Peyer's patch (tissue), 4 donors: ENCODE results near the gene CDH4. TPM values are rescaled to one million over a fixed set of nuclear protein-coding genes. Genes with fewer than 3 reads are reported as not detected.
A peak's percentile ranks its signal among the peaks of the same experiment; 100 is the strongest.

Experiments used
- DNase-seq, 3 donors: peaks; one replicate each; pipeline ENCODE4 v3.0.0-alpha.2; 2017 to 2019
- H3K27ac ChIP-seq, 4 donors: fragments of 200-600 bp; sonication (generic); one replicate each; pipeline ENCODE4 v1.5.1; 2016 to 2019
- H3K27me3 ChIP-seq, 2 donors: fragments of 200-600 bp; sonication (generic); one replicate each; pipeline ENCODE4 v1.5.1; 2019
- H3K36me3 ChIP-seq, 3 donors: fragments of 200-600 bp; sonication (generic); one replicate each; pipeline ENCODE4 v1.5.1; 2016 to 2019
- H3K4me1 ChIP-seq, 4 donors: fragments of 200-600 bp; sonication (generic); one replicate each; pipeline ENCODE4 v1.5.1; 2016 to 2019
- H3K4me3 ChIP-seq, 4 donors: fragments of 200-600 bp; sonication (generic); 1 replicate in 3 of 4; 2 replicates in 1 of 4; pipeline ENCODE4 v1.5.1; 2016 to 2019; ENCODE audit warnings: mild to moderate bottlenecking in 1 of 4
- H3K9me3 ChIP-seq, 4 donors: fragments of 200-600 bp; sonication (generic); one replicate each; pipeline ENCODE4 v1.5.1; 2016 to 2019; ENCODE audit warnings: mild to moderate bottlenecking in 1 of 4
- CTCF ChIP-seq, 6 experiments: fragments of 450-650 bp in 4 of 6; fragments of 200-600 bp in 2 of 6; sonication (generic) in 1 of 6; IDR thresholded peaks; one replicate each; pipeline ENCODE4 v1.5.1; 2017 to 2019; ENCODE audit warnings: antibody characterized with exemption in 6 of 6, mild to moderate bottlenecking in 3 of 6, moderate library complexity in 1 of 6
- POLR2A ChIP-seq, 2 donors: fragments of 450-650 bp; IDR thresholded peaks; one replicate each; pipeline ENCODE4 v1.5.1; 2017; ENCODE audit warnings: antibody characterized with exemption in 2 of 2, mild to moderate bottlenecking in 2 of 2, moderate library complexity in 2 of 2
- total RNA-seq, 4 donors: library from RNA; depleted of rRNA; stranded (reverse); fragments of >200 nt; gene quantifications; one replicate each; pipeline ENCODE4 v1.1.0, GENCODE V29; 2016

Gene CDH4
- total RNA-seq, 4 donors from 2014 or later, result 0.27 TPM; not detected in 3

- H3K36me3 ChIP-seq, result no peaks in the 10 kb centered on the region
- TF ChIP-seq CTCF (IDR thresholded peaks at IDR 0.05) (no peak), POLR2A (IDR thresholded peaks at IDR 0.05) (no peak)
- H3K27me3 ChIP-seq, result no peaks in the 10 kb centered on the region
These were observed 562.2 kb downstream of the CDH4 start for GRCh38 chr20:61814244-61814643.

GRCh38 chr20:61814726-61815125, 562.7 kb downstream of the CDH4 start:
- no peaks in the 10 kb centered on the region for H3K36me3 ChIP-seq
- no peak overlapping the region for H3K27ac ChIP-seq
- peak in 1 of 3 donors; percentile 22 for DNase-seq
- no peaks in the 10 kb centered on the region for H3K9me3 ChIP-seq
- no peaks in the 10 kb centered on the region for H3K27me3 ChIP-seq
- H3K4me1 ChIP-seq, result no peaks in the 10 kb centered on the region
- H3K4me3 ChIP-seq, result no peak overlapping the region
- no peak for TF ChIP-seq POLR2A (IDR thresholded peaks at IDR 0.05)
- no peak for TF ChIP-seq CTCF (IDR thresholded peaks at IDR 0.05)

More at GRCh38 chr20:61814244-61814643, 562.2 kb downstream of the CDH4 start:
- peak in 1 of 3 donors; percentile 26 for DNase-seq
- H3K9me3 ChIP-seq, result no peaks in the 10 kb centered on the region
- no peak overlapping the region for H3K4me3 ChIP-seq
- H3K4me1 ChIP-seq, result no peaks in the 10 kb centered on the region
- no peak overlapping the region for H3K27ac ChIP-seq

GRCh38 chr20:61815176-61815575, 563.1 kb downstream of the CDH4 start:
- Histone ChIP-seq H3K4me3 (no peak overlapping the region), H3K36me3 (no peaks in the 10 kb centered on the region)

GRCh38 chr20:61815678-61816077, 563.6 kb downstream of the CDH4 start:
- Histone ChIP-seq H3K4me3 (no peak overlapping the region), H3K9me3 (no peaks in the 10 kb centered on the region), H3K27ac (no peak overlapping the region), H3K36me3 (no peaks in the 10 kb centered on the region), H3K4me1 (no peaks in the 10 kb centered on the region), H3K27me3 (no peaks in the 10 kb centered on the region)
- no peak for DNase-seq
- no peak for TF ChIP-seq CTCF (IDR thresholded peaks at IDR 0.05)
- TF ChIP-seq POLR2A (IDR thresholded peaks at IDR 0.05), result no peak

More at GRCh38 chr20:61815176-61815575, 563.1 kb downstream of the CDH4 start:
- peak in 1 of 3 donors; percentile 19 for DNase-seq
- no peaks in the 10 kb centered on the region for H3K9me3 ChIP-seq
- H3K4me1 ChIP-seq, result no peaks in the 10 kb centered on the region
- H3K27ac ChIP-seq, result no peak overlapping the region
- TF ChIP-seq CTCF (IDR thresholded peaks at IDR 0.05), result no peak
- TF ChIP-seq POLR2A (IDR thresholded peaks at IDR 0.05), result no peak
- no peaks in the 10 kb centered on the region for H3K27me3 ChIP-seq

- H3K27ac ChIP-seq, result no peak overlapping the region
- no peak overlapping the region for H3K4me3 ChIP-seq
- H3K4me1 ChIP-seq, result no peaks in the 10 kb centered on the region
- no peaks in the 10 kb centered on the region for H3K27me3 ChIP-seq
- H3K36me3 ChIP-seq, result no peaks in the 10 kb centered on the region
- no peaks in the 10 kb centered on the region for H3K9me3 ChIP-seq
- TF ChIP-seq CTCF (IDR thresholded peaks at IDR 0.05) (no peak), POLR2A (IDR thresholded peaks at IDR 0.05) (no peak)
- no peak for DNase-seq
These were observed 564.8 kb downstream of the CDH4 start for GRCh38 chr20:61816606-61817460.
